Ascending aorta (tissue), 2 donors: Measurements from ENCODE around the gene AKAP5. TPM values are rescaled to one million over a fixed set of nuclear protein-coding genes. Genes with fewer than 3 reads are reported as not detected.

Source experiments
- DNase-seq, 2 donors: peaks; one replicate each; pipeline ENCODE4 v3.0.0-alpha.2; 2019; ENCODE audit warnings: low spot score in 2 of 2
- H3K27ac ChIP-seq, 2 donors: fragments of 200-600 bp; sonication (generic); one replicate each; pipeline ENCODE4 v1.5.1; 2016 to 2017; ENCODE audit warnings: mild to moderate bottlenecking in 1 of 2
- H3K27me3 ChIP-seq: fragments of 200-600 bp; sonication (generic); one replicate; pipeline ENCODE4 v1.5.1; 2017
- H3K36me3 ChIP-seq, 2 donors: fragments of 200-600 bp; sonication (generic); one replicate each; pipeline ENCODE4 v1.5.1; 2016
- H3K4me1 ChIP-seq, 2 donors: fragments of 200-600 bp; sonication (generic); one replicate each; pipeline ENCODE4 v1.5.1; 2016 to 2017; ENCODE audit warnings: mild to moderate bottlenecking in 1 of 2
- H3K4me3 ChIP-seq, 2 donors: fragments of 200-600 bp; sonication (generic); one replicate each; pipeline ENCODE4 v1.5.1; 2016 to 2017; ENCODE audit warnings: mild to moderate bottlenecking in 1 of 2
- H3K9me3 ChIP-seq, 2 donors: fragments of 200-600 bp; sonication (generic); one replicate each; pipeline ENCODE4 v1.5.1; 2016
- intact Hi-C: fragments of 100-400 bp; cut with DNase I; formaldehyde crosslinking; loops from one replicate; pipeline ENCODE4 v1.15.1; 2023
- total RNA-seq: library from RNA; depleted of rRNA; stranded (reverse); fragments of >200 nt; gene quantifications from one replicate; pipeline ENCODE4 v1.1.0, GENCODE V29; 2016
- TF ChIP-seq, protein P1 (sequence below), 3 experiments: fragments of 200-600 bp in 2 of 3; fragments of 450-650 bp in 1 of 3; sonication (generic) in 2 of 3; IDR thresholded peaks; one replicate each; pipeline ENCODE4 v1.5.1; 2016 to 2019; ENCODE audit warnings: antibody characterized with exemption in 3 of 3, mild to moderate bottlenecking in 1 of 3, moderate library complexity in 1 of 3

Gene AKAP5
- total RNA-seq, 1 donor from 2014 or later: 0.11 TPM

DNA sequence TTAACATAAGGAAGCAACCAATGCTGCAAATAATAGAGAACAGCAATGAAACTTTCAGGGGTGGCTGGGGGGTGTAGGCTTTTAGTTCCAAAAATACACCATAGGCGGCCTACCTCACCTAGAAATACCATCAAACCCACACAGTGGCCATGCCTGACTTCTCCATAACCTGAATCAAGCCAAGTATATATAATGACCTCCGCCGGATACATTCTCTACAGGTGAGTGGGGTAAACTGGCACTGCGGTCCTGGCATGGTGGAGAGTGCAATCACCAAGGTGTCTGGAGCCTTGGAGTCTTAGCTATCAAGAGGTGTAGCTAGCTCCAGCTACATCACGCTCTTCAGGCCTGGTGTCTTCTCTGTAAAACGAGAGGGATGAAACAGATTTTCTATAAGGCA is 37.2 kb downstream of the AKAP5 start:
- no peaks in the 10 kb centered on the region for H3K9me3 ChIP-seq
- no peaks in the 10 kb centered on the region for H3K27me3 ChIP-seq
- peaks cover 13 to 43% of the 10 kb centered on the region in 2 donors for H3K4me1 ChIP-seq
- DNase-seq: no peak
- TF ChIP-seq, protein P1, sequence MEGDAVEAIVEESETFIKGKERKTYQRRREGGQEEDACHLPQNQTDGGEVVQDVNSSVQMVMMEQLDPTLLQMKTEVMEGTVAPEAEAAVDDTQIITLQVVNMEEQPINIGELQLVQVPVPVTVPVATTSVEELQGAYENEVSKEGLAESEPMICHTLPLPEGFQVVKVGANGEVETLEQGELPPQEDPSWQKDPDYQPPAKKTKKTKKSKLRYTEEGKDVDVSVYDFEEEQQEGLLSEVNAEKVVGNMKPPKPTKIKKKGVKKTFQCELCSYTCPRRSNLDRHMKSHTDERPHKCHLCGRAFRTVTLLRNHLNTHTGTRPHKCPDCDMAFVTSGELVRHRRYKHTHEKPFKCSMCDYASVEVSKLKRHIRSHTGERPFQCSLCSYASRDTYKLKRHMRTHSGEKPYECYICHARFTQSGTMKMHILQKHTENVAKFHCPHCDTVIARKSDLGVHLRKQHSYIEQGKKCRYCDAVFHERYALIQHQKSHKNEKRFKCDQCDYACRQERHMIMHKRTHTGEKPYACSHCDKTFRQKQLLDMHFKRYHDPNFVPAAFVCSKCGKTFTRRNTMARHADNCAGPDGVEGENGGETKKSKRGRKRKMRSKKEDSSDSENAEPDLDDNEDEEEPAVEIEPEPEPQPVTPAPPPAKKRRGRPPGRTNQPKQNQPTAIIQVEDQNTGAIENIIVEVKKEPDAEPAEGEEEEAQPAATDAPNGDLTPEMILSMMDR (IDR thresholded peaks at IDR 0.05): no peak
- H3K4me3 ChIP-seq: peak overlapping the region; percentile 91 to 94
- no peaks in the 10 kb centered on the region for H3K36me3 ChIP-seq
- intact Hi-C loops: loop anchor here (10.0 kb wide), 1 partner anchor 858 kb away; the partner anchor contains the start of gene WDR89
- peak overlapping the region; percentile 99 for H3K27ac ChIP-seq

DNA sequence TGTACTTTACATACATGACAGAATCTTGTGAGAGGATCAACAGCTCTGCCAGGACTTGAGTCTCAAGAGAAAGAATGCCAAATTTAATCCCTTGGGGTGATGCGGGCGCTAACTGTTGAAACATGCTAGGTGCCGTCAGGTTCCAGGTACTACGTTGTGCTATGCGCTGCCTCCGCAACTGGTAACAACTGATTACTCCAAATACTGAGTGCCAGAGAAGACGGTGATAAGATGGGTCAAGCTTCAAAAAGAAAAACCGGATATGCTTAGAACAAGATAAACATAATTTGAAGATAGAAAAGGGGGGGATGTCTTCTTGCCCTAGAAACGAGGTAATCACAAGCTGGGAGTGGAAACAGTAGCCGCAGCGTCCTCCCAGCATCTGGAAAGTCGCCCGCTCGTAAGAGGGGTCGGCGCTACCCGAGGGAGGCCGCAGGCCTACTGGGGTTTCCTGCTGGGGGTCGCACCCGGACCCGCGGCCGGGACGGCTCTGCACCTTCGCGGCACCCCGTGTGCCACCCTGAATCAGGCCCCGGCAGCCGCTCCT is 37.7 kb downstream of the AKAP5 start:
- H3K4me3 ChIP-seq: peak overlapping the region; percentile 91 to 94
- H3K27ac ChIP-seq: peak overlapping the region; percentile 99
- H3K4me1 ChIP-seq: peaks cover 13 to 44% of the 10 kb centered on the region in 2 donors
- no peaks in the 10 kb centered on the region for H3K36me3 ChIP-seq
- DNase-seq: no peak
- H3K27me3 ChIP-seq: no peaks in the 10 kb centered on the region
- TF ChIP-seq, protein P1 (IDR thresholded peaks at IDR 0.05): no peak
- intact Hi-C loops: loop anchor here (1.0 to 10.0 kb wide), 2 partner anchors 37 to 858 kb away; partner anchors contain the start of genes HSPA2 and WDR89
- no peaks in the 10 kb centered on the region for H3K9me3 ChIP-seq

DNA sequence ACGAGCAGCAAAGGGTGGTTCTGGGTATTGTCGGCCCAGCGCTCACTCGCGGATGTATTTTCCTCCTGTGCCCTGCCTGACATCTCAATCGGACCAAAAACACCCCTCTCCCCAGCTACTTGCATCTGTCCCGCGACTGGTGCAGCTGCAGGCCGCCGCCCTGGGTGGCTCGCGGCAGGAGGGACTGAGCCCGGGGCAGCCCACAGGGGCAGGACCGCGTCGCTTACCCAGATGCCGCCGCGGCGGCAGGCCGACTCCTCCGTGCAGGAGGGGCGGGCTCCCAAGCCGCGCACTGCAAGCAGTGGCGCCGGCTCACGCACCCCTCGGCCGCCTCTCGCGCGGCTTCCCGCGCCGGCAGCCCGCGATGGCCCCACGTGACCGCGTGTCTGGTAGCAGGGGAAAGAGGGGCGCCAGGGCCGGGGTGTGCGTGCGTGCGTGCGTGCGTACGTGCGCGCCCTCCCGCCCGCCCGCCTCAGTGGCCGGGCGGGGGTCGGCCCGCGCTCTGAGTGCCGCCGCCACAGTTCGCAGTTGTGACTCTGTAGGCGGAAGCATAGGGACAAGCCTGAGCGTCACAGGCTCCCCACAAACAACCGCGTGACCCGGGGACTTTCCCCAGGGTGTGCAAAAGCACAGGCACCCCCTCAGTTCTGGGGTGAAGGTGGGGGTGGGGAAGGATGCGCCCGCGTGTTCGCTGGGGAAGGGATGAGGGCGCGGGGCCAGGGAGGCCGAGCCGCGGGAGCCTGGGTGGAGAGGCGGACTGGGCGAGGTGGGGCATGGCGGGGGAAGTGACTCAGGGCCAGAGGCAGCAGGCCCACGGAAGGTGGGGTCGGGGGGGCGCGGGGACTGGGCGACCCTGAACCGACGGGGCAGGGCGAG is 38.4 kb downstream of the AKAP5 start, which contains the start of gene ZBTB25:
ZBTB25 (minus strand) TSS at position 405 of the 876 bp plus-strand sequence. CDS start 13,305 bp downstream, outside the sequence.
- intact Hi-C loops: loop anchor here (1.0 to 10.0 kb wide), 3 partner anchors 37 to 859 kb away; partner anchors contain the start of genes HSPA2, MTHFD1 and WDR89
- Histone ChIP-seq H3K27ac (peak within 1 kb of the TSS; percentile 99), H3K4me3 (peak within 1 kb of the TSS; percentile 91 to 94), H3K27me3 (no peaks in the 10 kb centered on the region), H3K36me3 (no peaks in the 10 kb centered on the region), H3K9me3 (no peaks in the 10 kb centered on the region), H3K4me1 (peaks cover 13 to 44% of the 10 kb centered on the region in 2 donors)
- TF ChIP-seq, protein P1 (IDR thresholded peaks at IDR 0.05): no peak
- peak; percentile 86 to 96 for DNase-seq

DNA sequence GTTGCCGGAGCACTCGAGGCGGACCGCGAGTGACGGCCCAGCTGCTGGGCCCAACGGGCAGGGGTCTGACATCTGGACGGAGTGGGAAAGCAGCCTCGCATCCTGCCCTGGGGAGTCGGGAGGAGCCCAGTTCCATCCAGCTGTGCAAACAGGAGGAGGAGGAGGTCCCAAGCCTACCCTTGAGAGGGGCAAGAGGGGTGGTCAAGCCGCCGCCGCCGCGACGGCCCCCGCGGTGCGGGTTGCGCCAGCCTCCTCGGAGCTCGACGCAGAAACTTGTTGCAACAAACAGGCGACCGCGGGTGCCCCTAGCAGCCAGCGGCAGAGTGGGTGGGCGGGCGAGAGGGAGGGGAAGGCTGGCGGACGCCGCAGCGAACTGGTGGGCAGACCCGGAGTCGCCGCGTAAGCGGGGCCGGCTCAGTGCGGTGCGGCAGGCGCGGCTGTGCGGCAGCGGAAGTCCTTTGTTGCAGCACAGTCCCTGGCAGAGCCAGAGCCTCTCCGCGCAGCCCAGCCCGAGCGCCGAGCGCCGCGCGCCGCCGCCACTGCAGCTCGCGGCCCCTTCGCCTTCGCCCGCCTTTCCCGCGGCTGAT is 39.1 kb downstream of the AKAP5 start, which contains the start of gene ZBTB1:
ZBTB1 (plus strand) TSS at position 461 of the 587 bp plus-strand sequence. CDS start 16,735 bp downstream, outside the sequence.
- Histone ChIP-seq H3K27me3 (no peaks in the 10 kb centered on the region), H3K36me3 (no peaks in the 10 kb centered on the region), H3K4me3 (peak within 1 kb of the TSS; percentile 91 to 94), H3K9me3 (no peaks in the 10 kb centered on the region), H3K27ac (peak within 1 kb of the TSS; percentile 99), H3K4me1 (peaks cover 16 to 44% of the 10 kb centered on the region in 2 donors)
- peak; percentile 19 to 92 for DNase-seq
- TF ChIP-seq, protein P1 (IDR thresholded peaks at IDR 0.05): no peak
- intact Hi-C loops: loop anchor here (1.0 to 10.0 kb wide), 2 partner anchors 116 to 860 kb away; partner anchors contain the start of genes MTHFD1 and WDR89
